Measurements from ENCODE around the gene SLC35F3. TPM values are rescaled to one million over a fixed set of nuclear protein-coding genes. Genes with fewer than 3 reads are reported as not detected.

SLC35F3 gene
- total RNA-seq, 2 donors from 2014 or later, result 0.13 TPM; not detected in 1

DNA sequence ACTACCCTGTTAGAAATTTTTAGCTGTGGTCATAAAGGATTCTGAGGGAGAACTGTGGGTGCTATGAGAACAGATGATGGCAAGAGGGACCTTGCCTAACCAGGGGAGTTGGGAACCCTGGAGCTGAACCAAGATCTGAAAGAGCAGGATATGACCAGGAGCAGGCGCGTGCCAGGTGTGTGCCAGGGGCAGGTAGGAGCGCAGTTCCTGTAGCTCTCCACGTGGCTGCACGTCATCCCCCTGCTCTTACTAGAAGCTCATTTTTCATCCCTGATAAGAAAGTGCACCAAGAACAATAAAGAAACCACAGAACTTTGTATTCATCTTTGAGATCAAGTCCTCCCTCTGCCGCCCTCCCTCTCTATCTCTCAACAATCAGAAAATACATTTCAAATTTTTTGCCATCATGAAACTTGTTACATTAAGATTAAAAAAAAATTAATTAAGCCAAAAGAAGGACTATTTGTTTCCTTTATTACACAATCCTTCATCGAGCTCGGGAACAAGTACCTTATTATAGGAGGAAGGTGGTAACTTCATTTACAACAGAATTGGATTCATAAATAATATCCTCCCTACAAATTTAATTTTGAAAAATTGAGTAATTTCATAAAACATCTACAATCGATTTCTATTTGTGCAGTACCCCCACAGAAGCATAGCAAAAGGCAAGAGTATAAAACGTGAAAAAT lies 78.5 kb downstream of the SLC35F3 start:
- Histone ChIP-seq H3K4me1 (no peaks in the 10 kb centered on the region), H3K9ac (ENCODE audit: low read depth in 2 of 2, low read length in 2 of 2) (no peak overlapping the region), H3K27ac (no peak overlapping the region), H3K9me3 (no peaks in the 10 kb centered on the region), H3K36me3 (no peaks in the 10 kb centered on the region), H3K4me3 (no peak overlapping the region), H3K27me3 (no peaks in the 10 kb centered on the region)
- intact Hi-C loops (cut with DNase I), result no loop called here
- TF ChIP-seq, protein P1, sequence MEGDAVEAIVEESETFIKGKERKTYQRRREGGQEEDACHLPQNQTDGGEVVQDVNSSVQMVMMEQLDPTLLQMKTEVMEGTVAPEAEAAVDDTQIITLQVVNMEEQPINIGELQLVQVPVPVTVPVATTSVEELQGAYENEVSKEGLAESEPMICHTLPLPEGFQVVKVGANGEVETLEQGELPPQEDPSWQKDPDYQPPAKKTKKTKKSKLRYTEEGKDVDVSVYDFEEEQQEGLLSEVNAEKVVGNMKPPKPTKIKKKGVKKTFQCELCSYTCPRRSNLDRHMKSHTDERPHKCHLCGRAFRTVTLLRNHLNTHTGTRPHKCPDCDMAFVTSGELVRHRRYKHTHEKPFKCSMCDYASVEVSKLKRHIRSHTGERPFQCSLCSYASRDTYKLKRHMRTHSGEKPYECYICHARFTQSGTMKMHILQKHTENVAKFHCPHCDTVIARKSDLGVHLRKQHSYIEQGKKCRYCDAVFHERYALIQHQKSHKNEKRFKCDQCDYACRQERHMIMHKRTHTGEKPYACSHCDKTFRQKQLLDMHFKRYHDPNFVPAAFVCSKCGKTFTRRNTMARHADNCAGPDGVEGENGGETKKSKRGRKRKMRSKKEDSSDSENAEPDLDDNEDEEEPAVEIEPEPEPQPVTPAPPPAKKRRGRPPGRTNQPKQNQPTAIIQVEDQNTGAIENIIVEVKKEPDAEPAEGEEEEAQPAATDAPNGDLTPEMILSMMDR (IDR thresholded peaks at IDR 0.05), result no peak
- no peak for DNase-seq

DNA sequence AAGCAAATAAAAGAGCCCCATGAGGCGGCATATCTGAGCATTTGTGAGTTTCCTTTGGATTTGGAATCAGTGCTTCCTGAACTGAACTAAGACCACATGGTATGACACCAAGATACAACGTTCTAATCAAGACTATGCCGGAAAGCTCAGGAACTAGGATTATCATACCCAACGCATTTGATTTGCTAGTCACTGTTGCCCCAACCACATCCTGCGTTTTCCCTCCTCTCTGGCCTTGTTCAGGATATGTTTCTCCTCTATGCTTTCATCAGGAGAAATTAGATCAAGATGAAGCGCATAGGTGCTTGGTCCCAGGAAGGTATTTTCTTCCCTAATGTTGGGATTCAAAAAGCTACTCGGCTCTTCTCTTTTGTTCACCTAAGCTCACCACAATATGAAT lies 79.3 kb downstream of the SLC35F3 start:
- intact Hi-C loops (cut with DNase I), result no loop called here
- H3K27ac ChIP-seq, result no peak overlapping the region
- DNase-seq, result no peak
- no peak overlapping the region for H3K9ac ChIP-seq (ENCODE audit: low read depth in 2 of 2, low read length in 2 of 2)
- H3K4me3 ChIP-seq, result no peak overlapping the region
- no peaks in the 10 kb centered on the region for H3K9me3 ChIP-seq
- no peaks in the 10 kb centered on the region for H3K27me3 ChIP-seq
- H3K36me3 ChIP-seq, result no peaks in the 10 kb centered on the region
- no peaks in the 10 kb centered on the region for H3K4me1 ChIP-seq
- TF ChIP-seq, protein P1 (IDR thresholded peaks at IDR 0.05), result no peak

DNA sequence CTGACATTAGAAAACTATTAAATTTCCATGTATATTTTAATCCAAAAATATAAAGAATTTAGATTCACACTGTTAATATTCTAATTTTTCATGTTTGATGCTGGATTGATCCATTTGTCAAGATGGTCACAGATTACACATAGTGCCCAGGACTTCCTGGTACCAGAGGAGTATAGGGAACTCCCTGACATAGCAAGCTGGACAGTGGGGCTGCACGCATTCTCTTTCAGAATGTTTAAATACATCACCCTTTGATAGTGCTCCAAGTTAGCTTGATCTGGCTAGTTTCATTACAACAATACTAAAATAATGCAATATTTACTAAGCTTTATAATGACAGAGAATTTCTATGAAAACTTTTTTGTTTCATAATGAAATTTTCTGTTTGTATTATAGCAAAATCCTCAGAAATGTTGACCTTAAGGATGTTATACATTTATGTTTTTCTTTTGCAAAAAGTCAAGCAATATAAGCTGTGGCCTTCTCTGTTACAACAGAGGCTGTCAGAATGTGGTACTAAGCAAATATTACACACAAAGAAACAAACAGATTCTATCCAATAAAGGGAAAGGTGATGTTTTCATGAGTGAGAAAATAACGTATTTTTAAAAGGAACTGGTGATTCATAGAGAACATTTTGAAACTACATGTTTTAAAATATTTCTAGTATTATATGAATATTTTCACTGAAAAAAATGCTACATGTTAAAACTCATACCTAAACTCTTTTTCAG lies 84.7 kb downstream of the SLC35F3 start:
- Histone ChIP-seq H3K27me3 (no peaks in the 10 kb centered on the region), H3K27ac (no peak overlapping the region), H3K9ac (ENCODE audit: low read depth in 2 of 2, low read length in 2 of 2) (no peak overlapping the region), H3K4me1 (no peaks in the 10 kb centered on the region), H3K4me3 (no peak overlapping the region), H3K9me3 (no peaks in the 10 kb centered on the region), H3K36me3 (no peaks in the 10 kb centered on the region)
- TF ChIP-seq, protein P1 (IDR thresholded peaks at IDR 0.05), result no peak
- no peak for DNase-seq
- intact Hi-C loops (cut with DNase I), result no loop called here

DNA sequence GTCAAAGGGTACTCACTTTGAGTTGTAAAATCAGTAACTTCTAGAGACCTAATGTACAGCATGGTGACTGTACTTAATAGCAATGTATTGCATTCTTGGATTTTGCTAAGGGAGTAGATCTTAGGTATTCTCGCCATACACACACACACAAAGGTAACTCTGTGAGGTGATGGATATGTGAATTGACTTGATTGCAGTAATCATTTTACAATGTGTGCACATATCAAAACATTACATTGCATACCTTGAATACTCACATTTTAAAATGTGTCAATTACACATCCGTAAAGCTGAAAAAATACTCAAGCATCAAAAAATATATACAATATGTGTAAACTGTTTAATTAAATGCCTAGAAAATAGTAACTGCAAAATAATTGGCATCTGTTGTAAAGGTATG lies 86.0 kb downstream of the SLC35F3 start:
- DNase-seq, result no peak
- Histone ChIP-seq H3K27ac (no peak overlapping the region), H3K4me1 (no peaks in the 10 kb centered on the region), H3K9me3 (no peaks in the 10 kb centered on the region), H3K36me3 (no peaks in the 10 kb centered on the region), H3K9ac (ENCODE audit: low read depth in 2 of 2, low read length in 2 of 2) (no peak overlapping the region), H3K4me3 (no peak overlapping the region), H3K27me3 (no peaks in the 10 kb centered on the region)
- intact Hi-C loops (cut with DNase I), result no loop called here
- TF ChIP-seq, protein P1 (IDR thresholded peaks at IDR 0.05), result no peak

DNA sequence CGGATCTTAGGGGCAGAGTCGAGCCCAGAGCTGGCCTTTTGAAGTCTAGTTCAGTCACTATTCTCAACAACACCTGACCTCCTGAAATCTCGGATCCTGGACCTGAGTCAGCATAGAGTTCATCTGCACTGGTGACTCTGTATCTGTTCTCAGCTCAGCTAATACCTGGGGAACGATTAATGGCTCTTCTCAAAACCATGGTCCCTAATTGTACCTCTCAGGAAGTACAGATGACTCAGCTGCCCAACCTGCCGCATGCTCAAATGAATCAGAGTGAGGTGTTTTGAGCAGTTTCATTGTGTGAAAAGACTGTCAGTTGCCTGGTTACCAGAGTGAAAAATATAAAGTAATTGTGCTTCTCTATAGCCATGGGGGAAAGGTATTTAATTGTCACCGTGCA lies 89.2 kb downstream of the SLC35F3 start:
- TF ChIP-seq, protein P1 (IDR thresholded peaks at IDR 0.05), result no peak
- Histone ChIP-seq H3K9ac (ENCODE audit: low read depth in 2 of 2, low read length in 2 of 2) (no peak overlapping the region), H3K27ac (no peak overlapping the region), H3K36me3 (no peaks in the 10 kb centered on the region), H3K4me1 (no peaks in the 10 kb centered on the region), H3K9me3 (no peaks in the 10 kb centered on the region), H3K27me3 (no peaks in the 10 kb centered on the region), H3K4me3 (no peak overlapping the region)
- intact Hi-C loops (cut with DNase I), result no loop called here
- no peak for DNase-seq

Data from colonic mucosa (tissue), 4 donors.